Lower leg skin (tissue), 3 donors: ENCODE data around the gene KCNMB2.

ENCODE experiments used
- CTCF ChIP-seq, 3 donors: fragments of 450-650 bp; IDR thresholded peaks; one replicate each; pipeline ENCODE4 v1.5.1; 2016; ENCODE audit warnings: antibody characterized with exemption in 3 of 3, mild to moderate bottlenecking in 3 of 3, moderate library complexity in 2 of 3
- POLR2A ChIP-seq, 2 donors: fragments of 450-650 bp; IDR thresholded peaks; one replicate each; pipeline ENCODE4 v1.6.1; 2016 to 2017; ENCODE audit warnings: antibody characterized with exemption in 2 of 2, mild to moderate bottlenecking in 1 of 2, moderate library complexity in 1 of 2

DNA sequence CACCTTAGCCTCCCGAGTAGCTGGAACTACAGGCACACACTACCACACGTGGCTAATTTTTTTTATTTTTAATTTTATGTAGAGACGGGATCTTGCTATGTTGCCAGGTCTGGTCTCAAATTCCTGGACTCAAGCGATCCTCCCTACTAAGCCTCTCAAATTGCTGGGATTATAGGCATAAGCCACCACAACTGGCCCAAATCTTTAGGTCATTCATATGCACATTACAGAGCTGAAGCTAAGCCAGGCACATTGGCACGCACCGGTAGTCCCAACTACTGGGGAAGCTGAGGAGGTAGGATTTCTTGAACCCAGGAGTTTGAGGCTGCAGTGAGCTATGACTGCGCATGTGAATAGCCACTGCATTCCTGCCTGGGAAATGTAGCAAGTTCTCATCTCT lies 269.5 kb downstream of the KCNMB2 start:
- TF ChIP-seq CTCF (IDR thresholded peaks at IDR 0.05): no peak
- TF ChIP-seq POLR2A (IDR thresholded peaks at IDR 0.05): no peak
